Karpas-422 (cell line): ENCODE results near the gene SYNPO2. TPM values are rescaled to one million over a fixed set of nuclear protein-coding genes. Genes with fewer than 3 reads are reported as not detected.
"Not testable (repeated sequence)": the region's sequence is repeated elsewhere in the genome, so short reads cannot be mapped to it uniquely, and the experiment has no call there.

ENCODE experiments used
- DNase-seq: peaks from one replicate; pipeline ENCODE4 v3.0.0-alpha.2; 2015
- H2AFZ ChIP-seq: fragments of 200-600 bp; sonication (generic); 2 replicates; pipeline ENCODE4 v1.6.1; 2014; ENCODE audit warnings: antibody characterized with exemption, low read length, mixed read lengths
- H3K27ac ChIP-seq: fragments of 200-600 bp; sonication (generic); 2 replicates; pipeline ENCODE4 v1.5.1; 2014; ENCODE audit warnings: mild to moderate bottlenecking, low read length, moderate library complexity
- H3K27me3 ChIP-seq: fragments of 200-600 bp; sonication (generic); 2 replicates; pipeline ENCODE4 v1.6.1; 2014; ENCODE audit warnings: low read length, mixed read lengths
- H3K36me3 ChIP-seq: fragments of 200-600 bp; sonication (generic); 2 replicates; pipeline ENCODE4 v1.6.1; 2014; ENCODE audit warnings: low read length, mixed read lengths; ENCODE audit not compliant: insufficient read depth
- H3K4me1 ChIP-seq: fragments of 200-600 bp; sonication (generic); 2 replicates; pipeline ENCODE4 v1.6.1; 2014; ENCODE audit warnings: mild to moderate bottlenecking, low read length, mixed read lengths
- H3K4me2 ChIP-seq: fragments of 200-600 bp; sonication (generic); 2 replicates; pipeline ENCODE4 v1.6.1; 2014; ENCODE audit warnings: low read length, low read depth, mild to moderate bottlenecking; ENCODE audit not compliant: poor library complexity, severe bottlenecking
- H3K4me3 ChIP-seq: fragments of 200-600 bp; sonication (generic); 2 replicates; pipeline ENCODE4 v1.5.1; 2014; ENCODE audit warnings: mild to moderate bottlenecking, antibody characterized with exemption, low read length, mixed read lengths
- H3K79me2 ChIP-seq: fragments of 200-600 bp; sonication (generic); 2 replicates; pipeline ENCODE4 v1.6.1; 2014; ENCODE audit warnings: mild to moderate bottlenecking, low read length, mixed read lengths
- H3K9ac ChIP-seq: fragments of 200-600 bp; sonication (generic); 2 replicates; pipeline ENCODE4 v1.6.0; 2014; ENCODE audit warnings: low read length
- H3K9me2 ChIP-seq: fragments of 200-600 bp; sonication (generic), shearing (Covaris generic); replicated peaks from 2 replicates; pipeline ENCODE4 v1.6.0; 2014; ENCODE audit warnings: mild to moderate bottlenecking, low read length, moderate library complexity; ENCODE audit not compliant: insufficient read depth
- H3K9me3 ChIP-seq: fragments of 300-700, 200-600 bp; sonication (generic); 2 replicates; pipeline ENCODE4 v1.6.1; 2014; ENCODE audit warnings: low read length, mixed read lengths
- H4K20me1 ChIP-seq: fragments of 200-600 bp; sonication (generic); 2 replicates; pipeline ENCODE4 v1.6.1; 2014; ENCODE audit warnings: mild to moderate bottlenecking, antibody characterized with exemption, low read length, low read depth; ENCODE audit not compliant: insufficient read depth
- total RNA-seq: library from RNA; depleted of rRNA; stranded (reverse); fragments of >200 nt; shearing (Covaris generic); gene quantifications from 2 replicates; pipeline ENCODE4 v1.2.3, GENCODE V29; 2014; ENCODE audit warnings: low replicate concordance

SYNPO2 gene
- total RNA-seq, 1 experiment from 2014 or later: 1.2 TPM

- no peaks in the 10 kb centered on the region for H3K9me3 ChIP-seq
- H3K36me3 ChIP-seq: no peaks in the 10 kb centered on the region
- no peaks in the 10 kb centered on the region for H4K20me1 ChIP-seq
- H3K4me1 ChIP-seq: no peaks in the 10 kb centered on the region
- no peaks in the 10 kb centered on the region for H3K27me3 ChIP-seq
- no peak overlapping the region for H2AFZ ChIP-seq
- H3K4me3 ChIP-seq: no peak overlapping the region
- no peak overlapping the region for H3K4me2 ChIP-seq
- H3K79me2 ChIP-seq: no peaks in the 10 kb centered on the region
- H3K27ac ChIP-seq: no peak overlapping the region
- peak; percentile 85 for DNase-seq
- H3K9ac ChIP-seq: no peak overlapping the region
- H3K9me2 ChIP-seq: no peaks in the 10 kb centered on the region
These were observed 153.4 kb downstream of the SYNPO2 start for GRCh38 chr4:119041951-119042560.

GRCh38 chr4:119046263-119046662 lies 157.6 kb downstream of the SYNPO2 start:
- Histone ChIP-seq H2AFZ (no peak overlapping the region), H3K27me3 (no peaks in the 10 kb centered on the region), H3K36me3 (no peaks in the 10 kb centered on the region), H3K4me2 (no peak overlapping the region), H3K4me3 (no peak overlapping the region), H3K9ac (no peak overlapping the region), H3K4me1 (no peaks in the 10 kb centered on the region), H3K79me2 (no peaks in the 10 kb centered on the region), H3K9me2 (no peaks in the 10 kb centered on the region), H3K9me3 (no peaks in the 10 kb centered on the region), H4K20me1 (no peaks in the 10 kb centered on the region), H3K27ac (no peak overlapping the region)
- DNase-seq: no peak

- not testable (repeated sequence) for H3K4me3 ChIP-seq, H3K79me2 ChIP-seq, DNase-seq, H3K9me2 ChIP-seq, H3K27ac ChIP-seq, H3K4me1 ChIP-seq, H3K4me2 ChIP-seq, H3K36me3 ChIP-seq, H2AFZ ChIP-seq, H3K9ac ChIP-seq, H4K20me1 ChIP-seq, H3K9me3 ChIP-seq, H3K27me3 ChIP-seq
These were observed 158.4 kb downstream of the SYNPO2 start for GRCh38 chr4:119047059-119047458.

GRCh38 chr4:119048446-119048845 lies 159.8 kb downstream of the SYNPO2 start:
- H3K9ac ChIP-seq: no peak overlapping the region
- no peaks in the 10 kb centered on the region for H3K36me3 ChIP-seq
- no peak overlapping the region for H3K4me2 ChIP-seq
- H3K4me3 ChIP-seq: no peak overlapping the region
- no peaks in the 10 kb centered on the region for H3K79me2 ChIP-seq
- no peak for DNase-seq
- no peak overlapping the region for H3K27ac ChIP-seq
- no peak overlapping the region for H2AFZ ChIP-seq
- H3K9me2 ChIP-seq: no peaks in the 10 kb centered on the region
- H3K4me1 ChIP-seq: no peaks in the 10 kb centered on the region
- H3K9me3 ChIP-seq: no peaks in the 10 kb centered on the region
- H4K20me1 ChIP-seq: no peaks in the 10 kb centered on the region
- no peaks in the 10 kb centered on the region for H3K27me3 ChIP-seq

DNA sequence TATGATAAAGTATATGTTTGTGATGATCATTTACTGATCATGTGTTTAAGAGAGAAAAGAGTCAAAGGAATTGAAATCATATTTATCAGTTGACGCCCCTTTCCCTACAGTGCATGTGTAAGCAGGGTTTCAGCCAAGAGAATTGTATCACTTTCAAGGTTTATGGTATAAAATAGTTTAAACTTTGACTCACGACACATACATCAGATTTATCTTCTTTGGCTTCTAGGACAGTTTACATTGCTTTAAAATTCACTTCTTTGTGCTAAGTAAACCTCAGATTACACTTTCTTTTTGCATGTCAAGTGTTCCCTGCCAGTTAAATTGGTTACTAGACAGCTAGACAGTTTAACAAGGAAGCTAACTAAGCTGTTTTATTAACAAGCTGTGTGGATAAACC lies 160.7 kb downstream of the SYNPO2 start:
- no peak for DNase-seq
- H3K9me2 ChIP-seq: no peaks in the 10 kb centered on the region
- H3K36me3 ChIP-seq: no peaks in the 10 kb centered on the region
- no peak overlapping the region for H3K4me2 ChIP-seq
- no peaks in the 10 kb centered on the region for H4K20me1 ChIP-seq
- H3K4me1 ChIP-seq: no peaks in the 10 kb centered on the region
- no peak overlapping the region for H2AFZ ChIP-seq
- H3K9me3 ChIP-seq: no peaks in the 10 kb centered on the region
- H3K79me2 ChIP-seq: no peaks in the 10 kb centered on the region
- H3K27me3 ChIP-seq: no peaks in the 10 kb centered on the region
- H3K27ac ChIP-seq: no peak overlapping the region
- no peak overlapping the region for H3K9ac ChIP-seq
- no peak overlapping the region for H3K4me3 ChIP-seq

GRCh38 chr4:119050527-119051090 lies 162.0 kb downstream of the SYNPO2 start:
- Histone ChIP-seq H3K27ac (no peak overlapping the region), H3K9me2 (no peaks in the 10 kb centered on the region), H2AFZ (no peak overlapping the region), H3K36me3 (no peaks in the 10 kb centered on the region), H3K9me3 (no peaks in the 10 kb centered on the region), H3K4me2 (no peak overlapping the region), H3K79me2 (no peaks in the 10 kb centered on the region), H3K4me3 (no peak overlapping the region), H4K20me1 (no peaks in the 10 kb centered on the region), H3K9ac (no peak overlapping the region), H3K27me3 (no peaks in the 10 kb centered on the region), H3K4me1 (no peaks in the 10 kb centered on the region)
- DNase-seq: no peak

- H3K4me3 ChIP-seq: no peak overlapping the region
- no peak for DNase-seq
These were observed 164.6 kb downstream of the SYNPO2 start for GRCh38 chr4:119053245-119053644.

DNA sequence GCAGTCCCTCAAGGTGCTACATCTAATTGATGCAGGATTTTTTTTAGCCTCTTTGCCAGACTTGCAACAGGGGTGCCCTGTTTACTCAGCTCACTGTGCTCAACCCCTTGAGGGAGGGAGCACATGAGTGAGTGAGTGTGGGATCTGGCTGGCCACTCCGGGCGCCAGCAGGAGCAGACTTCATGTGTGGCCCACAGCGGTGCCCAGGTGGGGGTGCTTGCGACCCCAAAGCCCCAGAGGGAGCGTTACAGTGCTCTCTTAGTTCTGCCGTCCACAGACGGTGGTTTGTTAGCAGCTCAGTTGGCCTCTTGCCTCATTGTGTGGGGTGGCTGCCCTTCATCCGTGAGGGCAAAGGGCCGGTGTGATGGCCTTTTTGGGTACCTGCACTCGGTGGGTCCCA lies 165.3 kb downstream of the SYNPO2 start:
- Histone ChIP-seq H3K27ac (no peak overlapping the region), H3K4me2 (no peak overlapping the region), H3K9me2 (no peaks in the 10 kb centered on the region), H3K79me2 (no peaks in the 10 kb centered on the region), H4K20me1 (no peaks in the 10 kb centered on the region), H3K36me3 (no peaks in the 10 kb centered on the region), H3K9me3 (no peaks in the 10 kb centered on the region), H3K27me3 (no peaks in the 10 kb centered on the region), H3K4me3 (no peak overlapping the region), H2AFZ (no peak overlapping the region), H3K4me1 (no peaks in the 10 kb centered on the region), H3K9ac (no peak overlapping the region)
- no peak for DNase-seq

More at GRCh38 chr4:119053245-119053644, 164.6 kb downstream of the SYNPO2 start:
- H4K20me1 ChIP-seq: no peaks in the 10 kb centered on the region
- no peaks in the 10 kb centered on the region for H3K4me1 ChIP-seq
- no peaks in the 10 kb centered on the region for H3K36me3 ChIP-seq
- H3K27ac ChIP-seq: no peak overlapping the region
- no peaks in the 10 kb centered on the region for H3K9me2 ChIP-seq
- no peaks in the 10 kb centered on the region for H3K27me3 ChIP-seq
- H2AFZ ChIP-seq: no peak overlapping the region
- no peaks in the 10 kb centered on the region for H3K9me3 ChIP-seq
- no peaks in the 10 kb centered on the region for H3K79me2 ChIP-seq
- H3K4me2 ChIP-seq: no peak overlapping the region
- no peak overlapping the region for H3K9ac ChIP-seq
